Esophagus muscularis mucosa (tissue), 3 donors: ENCODE results near the gene PRICKLE3.

ENCODE experiments used
- POLR2A ChIP-seq: fragments of 450-650 bp; IDR thresholded peaks from one replicate; pipeline ENCODE4 v1.6.1; 2017; ENCODE audit warnings: antibody characterized with exemption, moderate library complexity, mild to moderate bottlenecking, low read depth
- TF ChIP-seq, protein P1 (sequence below), 3 experiments: fragments of 200-600 bp in 2 of 3; fragments of 450-650 bp in 1 of 3; sonication (generic) in 2 of 3; IDR thresholded peaks; one replicate each; pipeline ENCODE4 v1.5.1; 2017 to 2019; ENCODE audit warnings: antibody characterized with exemption in 3 of 3, mild to moderate bottlenecking in 2 of 3, moderate library complexity in 1 of 3

DNA sequence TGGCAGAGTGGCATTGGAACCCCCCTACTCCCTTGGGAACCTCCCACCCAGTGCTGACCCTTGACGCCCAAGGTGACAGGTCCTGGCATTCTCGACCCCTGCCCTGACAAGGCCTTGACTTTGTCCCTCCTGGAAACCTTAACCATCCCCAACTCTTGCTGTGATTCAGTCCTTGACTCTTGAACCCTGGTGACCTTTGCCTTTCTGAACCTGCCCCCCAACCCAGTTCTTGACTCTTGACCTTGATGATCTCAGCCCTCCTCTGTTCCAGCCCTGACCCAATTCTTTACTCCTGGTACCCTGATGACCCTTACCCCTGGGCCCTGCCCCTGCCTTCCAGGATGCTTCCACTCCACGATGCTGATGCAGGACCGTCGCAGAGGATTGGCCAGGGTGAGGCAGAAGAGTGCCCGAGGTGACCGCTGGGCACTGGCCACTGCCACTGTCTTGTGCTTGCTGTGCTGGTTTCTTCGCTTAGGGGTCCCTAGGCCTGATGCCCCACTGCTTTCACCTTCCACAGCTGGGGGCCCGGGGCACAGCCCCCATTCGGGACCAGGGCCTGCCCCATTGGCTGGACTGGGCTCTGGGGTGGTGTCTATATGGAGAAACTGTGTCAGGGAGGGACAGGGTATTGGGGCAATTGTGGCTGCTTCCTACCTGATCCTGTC lies 45.3 kb upstream of the PRICKLE3 start:
- TF ChIP-seq, protein P1, sequence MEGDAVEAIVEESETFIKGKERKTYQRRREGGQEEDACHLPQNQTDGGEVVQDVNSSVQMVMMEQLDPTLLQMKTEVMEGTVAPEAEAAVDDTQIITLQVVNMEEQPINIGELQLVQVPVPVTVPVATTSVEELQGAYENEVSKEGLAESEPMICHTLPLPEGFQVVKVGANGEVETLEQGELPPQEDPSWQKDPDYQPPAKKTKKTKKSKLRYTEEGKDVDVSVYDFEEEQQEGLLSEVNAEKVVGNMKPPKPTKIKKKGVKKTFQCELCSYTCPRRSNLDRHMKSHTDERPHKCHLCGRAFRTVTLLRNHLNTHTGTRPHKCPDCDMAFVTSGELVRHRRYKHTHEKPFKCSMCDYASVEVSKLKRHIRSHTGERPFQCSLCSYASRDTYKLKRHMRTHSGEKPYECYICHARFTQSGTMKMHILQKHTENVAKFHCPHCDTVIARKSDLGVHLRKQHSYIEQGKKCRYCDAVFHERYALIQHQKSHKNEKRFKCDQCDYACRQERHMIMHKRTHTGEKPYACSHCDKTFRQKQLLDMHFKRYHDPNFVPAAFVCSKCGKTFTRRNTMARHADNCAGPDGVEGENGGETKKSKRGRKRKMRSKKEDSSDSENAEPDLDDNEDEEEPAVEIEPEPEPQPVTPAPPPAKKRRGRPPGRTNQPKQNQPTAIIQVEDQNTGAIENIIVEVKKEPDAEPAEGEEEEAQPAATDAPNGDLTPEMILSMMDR (IDR thresholded peaks at IDR 0.05): no peak
- no peak for TF ChIP-seq POLR2A
